Occipital lobe (tissue), 2 donors: ENCODE measurements around the gene MT1F. TPM values are rescaled to one million over a fixed set of nuclear protein-coding genes. Genes with fewer than 3 reads are reported as not detected.
"Not testable (repeated sequence)": the region's sequence is repeated elsewhere in the genome, so short reads cannot be mapped to it uniquely, and the experiment has no call there.

Experiments
- DNase-seq: peaks from one replicate; lab custom pipeline; 2025; lab: John Stamatoyannopoulos, UW
- total RNA-seq: library from RNA; depleted of rRNA; stranded (reverse); fragments of >200 nt; gene quantifications from one replicate; pipeline ENCODE4 v1.2.3, GENCODE V29; 2014

The MT1F gene
- total RNA-seq, 1 donor from 2014 or later: 2.5 TPM

GRCh38 chr16:56643080-56643778 lies 14.5 kb upstream of the MT1F start:
- no peak for DNase-seq

- DNase-seq: no peak
These were observed 13.9 kb upstream of the MT1F start for GRCh38 chr16:56643833-56644232.

GRCh38 chr16:56645311-56645710 lies 12.4 kb upstream of the MT1F start:
- no peak for DNase-seq

- no peak for DNase-seq
These were observed 11.9 kb upstream of the MT1F start for GRCh38 chr16:56645838-56646237.

- no peak for DNase-seq
These were observed 9.9 kb upstream of the MT1F start for GRCh38 chr16:56647641-56648431.

- DNase-seq: no peak
These were observed 8.5 kb upstream of the MT1F start for GRCh38 chr16:56649271-56649670.

- DNase-seq: no peak
These were observed 7.9 kb upstream of the MT1F start for GRCh38 chr16:56649820-56650219.

- no peak for DNase-seq
These were observed 6.2 kb upstream of the MT1F start, which contains the start of gene MT1B for GRCh38 chr16:56651586-56651985. Gene MT1B (plus strand): TSS chr16:56651886. CDS start chr16:56651954, 68 bp downstream.

GRCh38 chr16:56652600-56652999 lies 5.2 kb upstream of the MT1F start:
- no peak for DNase-seq

- no peak for DNase-seq
These were observed 4.5 kb upstream of the MT1F start for GRCh38 chr16:56653218-56653617.

- no peak for DNase-seq
These were observed 642 bp downstream of the MT1F start for GRCh38 chr16:56658327-56658875.

- no peak for DNase-seq
These were observed 4.9 kb downstream of the MT1F start for GRCh38 chr16:56662357-56663354.

- no peak for DNase-seq
These were observed 6.7 kb downstream of the MT1F start for GRCh38 chr16:56664506-56664905.

GRCh38 chr16:56665286-56666261 lies 7.8 kb downstream of the MT1F start:
- DNase-seq: not testable (repeated sequence)

- DNase-seq: no peak
These were observed 10.1 kb downstream of the MT1F start, which contains the start of gene MT1G for GRCh38 chr16:56667581-56668571. Gene MT1G (minus strand): TSS chr16:56668065. CDS start chr16:56667993, 72 bp downstream.

GRCh38 chr16:56669005-56669839 lies 11.5 kb downstream of the MT1F start, which contains the start of gene MT1H:
Gene MT1H (plus strand): TSS chr16:56669814. CDS start chr16:56669885, 71 bp downstream.
- DNase-seq: no peak

GRCh38 chr16:56669840-56670619 lies 12.3 kb downstream of the MT1F start:
- DNase-seq: no peak
